HG03460 (cell line): ENCODE results near the gene BCKDHB.
A peak's percentile ranks its signal among the peaks of the same experiment; 100 is the strongest.
"Not testable (repeated sequence)": the region's sequence is repeated elsewhere in the genome, so short reads cannot be mapped to it uniquely, and the experiment has no call there.

Experiments used
- ATAC-seq: cut with Tn5 transposase; IDR thresholded peaks from one replicate; pipeline ENCODE4 v1.9.1; 2021; ENCODE audit not compliant: unreplicated experiment

Gene BCKDHB

GRCh38 chr6:80205404-80205803, 98.9 kb downstream of the BCKDHB start:
- no peak for ATAC-seq

- ATAC-seq = no peak
Measured at GRCh38 chr6:80206758-80207157, 100.3 kb downstream of the BCKDHB start.

- no peak for ATAC-seq
Measured at GRCh38 chr6:80209430-80209829, 103.0 kb downstream of the BCKDHB start.

- no peak for ATAC-seq
Measured at GRCh38 chr6:80210618-80211017, 104.1 kb downstream of the BCKDHB start.

GRCh38 chr6:80211286-80211685, 104.8 kb downstream of the BCKDHB start:
- ATAC-seq = no peak

GRCh38 chr6:80211890-80212289, 105.4 kb downstream of the BCKDHB start:
- ATAC-seq = not testable (repeated sequence)

GRCh38 chr6:80214436-80215022, 108.1 kb downstream of the BCKDHB start:
- peak; percentile 74 for ATAC-seq

GRCh38 chr6:80215063-80215462, 108.6 kb downstream of the BCKDHB start:
- no peak for ATAC-seq

GRCh38 chr6:80217794-80218193, 111.3 kb downstream of the BCKDHB start:
- ATAC-seq = no peak

- no peak for ATAC-seq
Measured at GRCh38 chr6:80223743-80224212, 117.3 kb downstream of the BCKDHB start.

- no peak for ATAC-seq
Measured at GRCh38 chr6:80226151-80226550, 119.7 kb downstream of the BCKDHB start.

GRCh38 chr6:80226699-80227098, 120.2 kb downstream of the BCKDHB start:
- no peak for ATAC-seq

GRCh38 chr6:80227545-80228105, 121.2 kb downstream of the BCKDHB start:
- no peak for ATAC-seq

- ATAC-seq = no peak
Measured at GRCh38 chr6:80233262-80233661, 126.8 kb downstream of the BCKDHB start.

- ATAC-seq = no peak
Measured at GRCh38 chr6:80233958-80234357, 127.5 kb downstream of the BCKDHB start.

- ATAC-seq = no peak
Measured at GRCh38 chr6:80234401-80234800, 127.9 kb downstream of the BCKDHB start.

GRCh38 chr6:80234908-80235307, 128.4 kb downstream of the BCKDHB start:
- ATAC-seq = no peak

- ATAC-seq = no peak
Measured at GRCh38 chr6:80235647-80236046, 129.2 kb downstream of the BCKDHB start.

- ATAC-seq = not testable (repeated sequence)
Measured at GRCh38 chr6:80238754-80239153, 132.3 kb downstream of the BCKDHB start.

- ATAC-seq = no peak
Measured at GRCh38 chr6:80245043-80245442, 138.6 kb downstream of the BCKDHB start.

- no peak for ATAC-seq
Measured at GRCh38 chr6:80249897-80250296, 143.4 kb downstream of the BCKDHB start.

GRCh38 chr6:80250391-80250997, 144.0 kb downstream of the BCKDHB start:
- no peak for ATAC-seq

- ATAC-seq = no peak
Measured at GRCh38 chr6:80251321-80251720, 144.8 kb downstream of the BCKDHB start.
